Urothelium cell line (cell line): ENCODE results near the gene KCTD17.

Source experiments
- DNase-seq: peaks from one replicate; pipeline ENCODE4 v3.0.0; 2011; ENCODE audit warnings: low spot score, mixed read lengths
- FAIRE-seq: peaks from 2 replicates; lab custom pipeline; 2011; peaks lifted over from hg19 to GRCh38; lab: Jason Lieb, UNC

The KCTD17 gene

DNA sequence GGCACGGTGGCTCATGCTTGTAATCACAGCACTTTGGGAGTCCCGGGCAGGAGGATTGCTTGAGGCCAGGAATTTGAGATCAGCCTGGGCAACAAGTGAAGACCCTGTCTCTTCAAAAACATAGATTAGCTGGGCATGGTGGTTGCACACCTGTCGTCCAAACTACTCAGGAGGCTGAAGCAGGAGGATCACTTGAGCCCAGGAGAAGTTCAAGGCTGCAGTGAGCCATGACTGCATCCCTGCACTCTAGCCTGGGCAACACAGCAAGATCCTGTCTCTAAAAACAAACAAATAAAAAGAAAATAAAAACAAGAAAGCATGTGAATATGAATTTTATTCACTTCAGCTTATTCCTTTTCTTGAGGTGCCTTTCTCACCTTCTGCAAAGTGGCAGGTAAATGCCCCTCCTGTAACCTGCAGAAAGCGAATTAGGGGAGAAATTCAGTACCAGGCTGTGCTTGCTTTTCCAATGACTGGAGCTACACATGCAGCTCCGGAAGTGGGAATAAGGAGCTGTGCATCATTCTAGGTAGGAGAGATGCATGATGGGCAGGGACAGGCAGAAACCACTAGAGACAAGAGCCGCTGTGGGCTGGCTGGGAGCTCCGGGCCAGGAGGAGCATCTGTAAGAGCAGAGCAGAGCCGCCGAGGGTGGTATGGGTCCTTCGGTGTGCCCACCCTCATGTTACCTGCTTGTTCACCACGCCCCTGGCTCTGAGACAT is 14.7 kb upstream of the KCTD17 start:
- FAIRE-seq: peak; percentile 30
- no peak for DNase-seq

DNA sequence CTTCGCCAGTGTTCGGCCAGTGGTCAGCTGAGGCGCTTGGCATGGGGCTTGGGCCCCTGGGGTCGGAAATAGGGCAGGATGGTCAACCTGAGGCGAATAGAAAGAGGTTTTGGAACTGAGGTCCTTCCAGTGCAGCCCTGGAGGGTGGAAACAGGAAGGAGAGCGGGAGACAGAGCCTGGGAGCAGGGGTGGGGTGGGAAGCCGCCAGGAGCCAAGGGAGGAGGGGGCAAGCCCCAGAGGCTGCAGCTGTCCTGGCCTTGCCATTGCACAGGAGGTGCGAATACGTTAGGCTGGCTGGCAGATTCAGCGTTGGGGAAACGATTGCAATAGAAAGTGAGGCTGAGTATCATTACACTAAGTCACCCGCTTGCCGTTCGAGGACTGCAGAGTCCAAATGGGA is 13.9 kb upstream of the KCTD17 start:
- DNase-seq (no peak), FAIRE-seq (no peak)

DNA sequence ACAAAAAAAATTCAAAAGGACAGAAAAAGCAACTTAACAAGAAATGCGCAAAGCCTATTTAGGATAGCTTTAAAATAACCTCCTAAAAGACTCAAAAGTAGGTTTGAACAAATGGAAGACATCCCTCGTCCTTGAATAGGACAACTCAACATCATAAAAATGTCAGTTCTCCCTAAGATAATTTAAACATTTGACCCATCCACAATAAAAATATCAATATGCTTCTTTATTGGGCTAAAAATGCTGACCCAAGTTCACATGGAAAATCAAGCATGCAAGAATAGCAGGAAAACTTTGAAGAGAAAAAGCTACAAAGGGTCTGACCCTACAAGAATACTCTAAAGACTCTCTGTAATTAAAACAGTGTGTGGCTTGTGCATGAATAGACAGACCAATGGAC is 12.1 kb upstream of the KCTD17 start:
- DNase-seq: no peak
- no peak for FAIRE-seq

DNA sequence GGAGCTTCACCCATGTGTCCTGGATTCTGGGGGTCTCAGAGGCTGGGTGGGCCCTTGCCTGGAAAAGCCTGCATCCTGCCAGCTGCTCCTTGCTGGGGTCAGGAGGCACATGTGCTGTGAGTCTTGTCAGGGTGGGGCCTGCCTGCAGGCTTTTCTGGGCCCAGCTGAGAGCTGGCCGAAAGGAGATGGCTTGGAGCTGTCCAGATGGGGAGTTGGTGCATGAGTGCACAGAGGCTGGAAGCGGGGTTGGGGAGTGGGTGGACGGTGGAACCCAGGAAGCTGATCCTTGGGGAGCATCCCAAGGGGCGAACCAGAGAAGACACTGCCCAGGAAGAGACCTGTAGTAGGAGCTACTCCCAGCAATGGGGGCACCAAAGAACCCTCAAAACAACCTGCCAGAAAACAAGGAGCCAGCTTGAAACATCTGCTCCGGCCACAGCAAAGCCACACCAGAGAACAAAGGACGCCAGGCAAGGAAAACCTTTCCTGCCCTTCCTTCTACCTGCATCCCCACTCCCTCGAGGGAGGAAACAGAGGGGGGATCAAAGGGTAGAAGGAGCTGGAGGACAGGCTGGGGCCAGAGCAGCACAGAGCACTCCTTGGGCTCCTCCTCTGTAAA is 8.2 kb upstream of the KCTD17 start:
- FAIRE-seq (no peak), DNase-seq (no peak)

DNA sequence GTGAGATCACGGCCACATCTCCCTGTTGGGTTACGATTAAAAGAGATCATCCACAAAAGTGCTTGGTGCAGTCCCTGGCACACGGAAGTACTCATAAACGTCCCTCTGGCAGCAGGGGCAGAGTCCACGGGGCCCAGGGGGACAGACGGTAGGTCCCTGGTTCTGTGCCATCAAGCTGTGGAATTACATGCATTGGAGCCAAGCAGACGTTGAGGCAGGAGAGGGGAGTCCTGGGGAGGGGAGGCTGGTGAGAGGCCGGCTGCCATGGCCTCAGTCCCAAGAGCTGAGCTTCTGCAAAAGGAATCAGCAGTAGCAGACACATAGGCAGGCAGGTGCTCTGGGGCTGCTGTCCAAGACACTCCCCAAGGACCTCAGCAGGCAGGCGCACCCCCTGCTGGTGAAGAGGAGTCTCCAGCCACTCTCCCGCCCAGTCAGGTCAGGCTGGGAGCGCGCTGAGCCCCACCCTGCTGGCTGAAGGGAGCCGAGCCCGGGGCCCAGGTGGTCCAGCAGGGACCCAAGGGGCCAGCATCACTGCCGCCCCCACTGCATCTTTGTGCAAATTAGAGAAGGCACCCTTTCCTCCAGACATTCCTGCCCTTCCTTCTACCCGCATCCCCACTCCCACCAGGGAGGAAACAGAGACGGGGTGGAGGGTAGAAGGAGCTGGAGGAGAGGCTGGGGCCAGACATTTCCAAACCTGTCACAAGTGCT is 7.6 kb upstream of the KCTD17 start:
- FAIRE-seq (peak; percentile 93), DNase-seq (peak; percentile 89)

DNA sequence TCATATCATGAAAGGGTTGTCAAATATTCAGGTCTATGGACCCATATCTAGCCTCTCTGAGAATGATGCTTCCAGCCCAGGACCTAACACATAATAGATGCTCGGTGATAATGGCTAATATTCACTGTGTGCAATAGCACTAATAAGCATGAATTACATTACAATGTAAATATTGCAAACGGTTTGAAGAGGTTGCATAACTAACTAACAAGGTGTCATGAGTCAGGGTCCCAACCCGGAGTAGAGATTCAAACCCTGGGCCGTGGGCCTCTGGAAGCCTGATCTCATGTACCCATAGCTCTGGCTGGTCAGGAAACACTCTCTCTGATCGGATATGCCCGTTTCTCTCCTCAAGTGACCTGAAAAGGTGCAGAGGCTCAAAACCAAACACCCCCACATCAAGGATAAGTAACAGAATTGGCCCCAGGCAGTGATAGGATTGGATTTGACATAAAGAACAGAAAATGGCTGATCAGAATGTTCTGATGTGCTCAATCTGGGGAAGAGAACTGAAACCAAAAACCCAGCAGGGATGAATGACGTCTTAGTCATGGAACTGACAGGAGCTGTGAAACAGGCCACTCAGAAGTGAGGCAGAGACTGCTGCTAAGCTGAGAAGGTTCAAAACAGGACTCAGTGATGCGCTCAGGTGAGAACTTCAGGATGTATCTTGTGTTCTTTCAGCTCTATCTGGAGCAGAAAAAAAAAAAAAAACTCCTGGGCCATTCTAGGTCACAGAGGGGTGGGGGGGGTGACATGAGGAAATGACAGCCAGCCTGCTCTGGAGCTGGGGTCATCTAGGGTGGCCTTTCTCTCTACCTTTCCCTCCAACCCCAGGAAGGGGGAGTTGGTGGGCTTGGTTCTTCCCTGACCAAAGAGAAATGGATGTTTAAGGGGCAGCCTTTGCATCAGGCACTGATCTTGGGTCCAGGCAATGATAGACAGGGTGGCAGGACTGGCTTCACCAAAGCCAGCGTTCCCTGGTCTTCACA is 6.6 kb upstream of the KCTD17 start:
- peak; percentile 42 for FAIRE-seq

DNA sequence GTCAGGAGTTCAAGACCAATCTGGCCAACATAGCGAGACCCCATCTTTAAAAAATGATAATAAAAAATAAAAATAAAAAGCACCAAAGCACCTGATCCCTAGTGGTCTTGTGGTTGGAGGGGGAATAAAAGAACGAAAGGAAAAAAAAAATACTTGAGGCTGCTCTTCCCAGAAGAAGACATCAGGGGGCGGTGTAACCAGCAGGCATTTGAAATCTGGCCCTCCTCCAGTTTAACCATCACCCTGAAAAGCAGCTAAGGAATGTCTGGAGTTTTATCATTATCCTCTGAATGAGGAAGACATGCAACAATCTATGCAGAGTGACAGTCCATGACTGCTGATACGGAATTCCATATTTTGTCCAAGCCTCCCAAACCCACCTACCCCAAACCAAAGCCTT is 5.6 kb upstream of the KCTD17 start:
- DNase-seq: peak; percentile 43
- no peak for FAIRE-seq

More for the DNA sequence above, 6.6 kb upstream of the KCTD17 start:
- no peak for DNase-seq

DNA sequence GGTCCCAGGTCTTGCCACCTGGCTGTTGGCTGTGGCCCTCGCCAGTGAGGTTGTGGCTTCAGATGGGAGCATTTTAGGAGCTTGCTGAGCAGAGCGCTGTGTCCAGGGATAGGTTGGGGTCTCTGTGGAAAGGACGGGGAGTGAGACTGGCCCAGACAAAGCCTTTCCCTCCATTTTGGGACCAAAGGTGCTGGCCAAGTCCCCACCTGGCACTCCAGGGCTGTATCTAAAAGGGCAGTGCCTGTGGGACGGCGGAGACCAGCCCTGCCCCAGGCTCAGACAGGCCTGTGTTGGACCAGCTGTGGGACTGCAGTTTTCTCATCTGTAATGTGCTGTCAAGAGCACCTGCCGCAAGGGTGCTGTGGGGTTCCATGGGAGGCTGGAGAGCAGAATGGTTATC is 5.0 kb upstream of the KCTD17 start:
- FAIRE-seq: no peak
- no peak for DNase-seq

DNA sequence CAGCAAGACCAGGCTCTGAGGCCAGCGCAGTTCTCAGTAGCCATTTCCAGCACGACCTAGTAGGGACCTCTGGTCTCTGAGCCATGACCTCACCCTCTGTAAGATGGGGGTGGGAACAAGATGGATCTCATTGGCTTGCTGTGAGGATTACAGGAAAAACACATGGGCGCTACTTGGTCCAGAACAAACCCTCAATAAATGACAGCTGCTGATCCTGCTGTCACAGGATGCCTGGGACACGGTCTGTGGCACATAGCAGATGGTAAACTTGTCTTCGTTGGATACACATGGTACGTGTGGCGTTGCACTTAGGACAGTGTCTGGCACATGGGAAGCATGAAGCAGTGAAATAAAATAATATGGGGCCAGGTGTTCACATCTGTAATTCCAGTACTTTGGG is 4.5 kb upstream of the KCTD17 start:
- FAIRE-seq (peak; percentile 62), DNase-seq (no peak)

DNA sequence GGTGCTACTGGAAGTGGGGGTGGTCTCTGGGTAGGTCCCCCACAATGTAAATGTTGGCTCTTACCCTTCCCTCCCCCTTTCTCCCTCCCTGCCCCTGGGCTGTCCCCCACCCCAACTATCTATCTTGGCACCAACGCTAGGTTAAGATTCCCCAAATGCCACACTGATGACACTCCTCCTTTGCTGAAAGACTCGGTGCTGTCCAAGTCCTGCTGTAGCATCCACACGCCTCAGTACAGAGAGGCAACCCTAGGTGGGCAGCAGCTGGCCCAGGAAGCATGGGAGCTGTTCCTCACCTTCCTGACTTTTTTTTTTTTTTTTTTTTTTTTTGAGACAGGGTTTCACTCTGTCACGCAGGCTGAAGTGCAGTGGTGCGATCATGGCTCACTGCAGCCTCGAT is 3.4 kb upstream of the KCTD17 start:
- DNase-seq (no peak), FAIRE-seq (no peak)

DNA sequence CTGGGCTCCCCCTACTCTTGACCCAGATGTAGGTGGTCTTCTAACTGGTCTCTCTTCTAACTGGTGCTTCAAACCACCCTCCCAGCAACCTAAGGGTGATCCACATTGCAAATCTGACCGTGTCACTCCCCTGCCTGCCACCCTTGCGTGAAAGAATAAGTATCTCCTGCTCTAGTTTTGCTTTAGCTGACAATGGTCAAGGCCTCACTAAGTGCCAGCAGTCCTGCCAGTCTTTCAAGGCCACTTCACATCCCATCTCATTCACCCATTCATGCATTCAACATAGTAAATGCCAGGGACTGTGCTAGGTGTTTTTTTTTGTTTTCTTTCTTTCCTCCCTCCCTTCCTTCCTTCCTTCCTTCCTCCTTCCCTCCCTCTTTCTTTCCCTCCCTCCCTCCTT is 2.3 kb upstream of the KCTD17 start:
- FAIRE-seq: no peak
- DNase-seq: no peak

DNA sequence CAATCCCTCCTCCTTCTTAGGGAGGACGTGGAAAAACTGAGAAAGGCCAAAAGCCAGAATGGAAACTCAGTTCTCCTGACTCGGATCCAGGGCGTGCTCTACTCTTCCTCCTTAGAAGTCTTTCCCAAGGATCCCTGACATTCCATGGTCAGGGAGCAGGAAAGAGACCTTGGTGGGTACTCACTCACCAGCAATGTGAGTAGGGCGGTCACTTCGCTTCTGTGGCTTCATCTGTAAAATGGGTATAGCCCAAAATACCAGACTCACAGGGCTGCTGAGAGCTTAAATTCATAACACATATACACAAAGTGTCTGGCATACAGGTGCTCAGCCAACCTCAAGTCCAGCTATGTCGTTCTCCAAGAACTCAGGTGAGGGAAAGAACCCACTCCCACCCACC is 629 bp upstream of the KCTD17 start:
- FAIRE-seq (no peak), DNase-seq (no peak)

DNA sequence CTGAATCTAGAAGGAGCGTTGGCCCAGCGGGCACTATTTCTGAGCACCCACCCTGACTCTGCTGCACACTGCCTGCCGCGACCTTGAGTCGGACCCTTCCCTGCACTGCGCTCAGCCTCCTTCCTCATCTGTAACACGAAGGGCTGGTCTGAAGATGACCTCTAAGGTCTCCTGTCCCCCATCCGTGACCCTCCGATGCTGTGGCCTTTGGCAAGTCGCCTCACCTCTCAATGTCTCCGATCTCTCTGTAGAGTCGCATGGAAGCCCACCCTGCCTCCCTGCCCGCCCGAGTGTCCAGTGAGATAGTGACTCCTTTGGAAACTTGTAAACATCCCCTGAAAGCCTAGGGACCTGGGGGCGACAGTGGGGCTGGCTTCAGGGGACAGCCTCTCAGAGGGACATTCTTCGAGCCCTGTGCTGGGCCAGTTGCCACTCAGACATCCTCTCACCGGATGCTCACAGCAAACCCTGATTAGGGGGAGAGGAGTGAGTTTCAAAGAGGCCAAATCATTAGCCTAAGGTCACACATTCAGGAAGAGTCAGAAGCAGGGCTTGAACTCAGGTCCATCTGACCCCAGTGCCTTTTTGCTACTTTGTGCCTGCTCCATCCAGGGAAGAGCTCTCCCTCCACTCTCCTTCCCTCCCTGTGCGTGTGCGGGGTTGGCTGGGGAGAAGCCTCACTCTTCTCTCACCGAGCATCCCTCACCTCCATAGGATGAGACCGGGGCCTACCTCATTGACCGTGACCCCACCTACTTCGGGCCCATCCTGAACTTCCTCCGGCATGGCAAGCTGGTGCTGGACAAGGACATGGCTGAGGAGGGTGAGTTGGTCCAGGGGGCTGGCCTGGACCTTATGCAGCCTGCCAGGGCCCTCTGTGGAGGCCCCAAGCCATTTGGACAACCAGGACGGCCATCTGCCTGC is 1.1 kb downstream of the KCTD17 start:
- no peak for FAIRE-seq

DNA sequence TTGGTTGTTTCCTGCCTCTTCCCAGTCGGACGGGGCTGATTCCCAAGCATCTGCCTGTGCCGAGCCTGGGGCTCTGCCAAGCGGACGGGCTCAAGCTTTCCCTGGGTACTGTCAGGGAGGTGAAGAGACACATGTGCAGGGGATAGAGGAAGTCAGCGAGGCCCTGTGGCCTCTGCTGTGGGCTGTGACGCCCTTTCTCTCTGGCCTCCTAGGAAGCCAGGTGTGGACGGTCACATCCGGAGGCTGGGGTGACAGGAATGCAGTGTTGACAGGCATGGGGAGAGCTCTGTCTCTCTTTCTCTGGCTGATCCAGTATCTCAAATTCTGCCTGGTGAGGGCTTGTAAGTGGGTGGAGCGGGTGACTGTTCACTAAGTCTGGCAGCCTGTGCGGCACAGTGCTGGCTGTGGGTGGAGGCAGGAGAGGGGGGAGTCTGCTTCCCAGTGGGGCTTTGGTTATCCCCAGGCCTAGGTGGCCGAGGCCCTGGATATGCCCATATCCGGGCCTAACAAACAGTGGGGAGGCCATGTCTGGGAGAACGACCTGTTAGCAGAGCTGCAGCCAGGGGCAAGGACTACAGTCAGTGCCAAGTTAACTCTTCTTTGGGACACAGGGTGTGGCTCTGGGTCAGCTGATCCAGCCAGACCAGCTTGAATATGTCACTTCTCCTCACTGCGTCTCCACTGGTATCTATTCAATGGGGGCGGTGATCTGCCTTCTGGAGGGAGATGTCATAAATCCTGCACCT is 1.9 kb downstream of the KCTD17 start:
- DNase-seq (no peak), FAIRE-seq (peak; percentile 62)

More for the DNA sequence above, 1.1 kb downstream of the KCTD17 start:
- no peak for DNase-seq

DNA sequence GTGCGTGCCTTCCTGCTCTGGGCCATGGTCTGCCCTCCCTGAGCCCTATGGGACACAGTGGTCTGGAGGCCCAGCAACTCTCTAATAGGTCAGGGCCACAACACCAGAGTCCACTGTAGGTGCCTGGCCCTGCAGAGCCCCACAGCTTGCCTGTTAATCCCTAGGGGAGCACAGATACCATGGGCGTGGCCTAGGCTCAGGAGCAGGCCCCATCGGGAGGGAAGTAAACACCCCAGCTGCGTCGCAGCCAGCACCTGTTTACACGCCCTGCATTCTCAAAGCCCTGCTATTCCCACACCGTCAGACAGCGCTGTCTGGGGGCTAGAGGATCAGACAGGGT is 2.5 kb downstream of the KCTD17 start:
- FAIRE-seq (no peak), DNase-seq (no peak)

DNA sequence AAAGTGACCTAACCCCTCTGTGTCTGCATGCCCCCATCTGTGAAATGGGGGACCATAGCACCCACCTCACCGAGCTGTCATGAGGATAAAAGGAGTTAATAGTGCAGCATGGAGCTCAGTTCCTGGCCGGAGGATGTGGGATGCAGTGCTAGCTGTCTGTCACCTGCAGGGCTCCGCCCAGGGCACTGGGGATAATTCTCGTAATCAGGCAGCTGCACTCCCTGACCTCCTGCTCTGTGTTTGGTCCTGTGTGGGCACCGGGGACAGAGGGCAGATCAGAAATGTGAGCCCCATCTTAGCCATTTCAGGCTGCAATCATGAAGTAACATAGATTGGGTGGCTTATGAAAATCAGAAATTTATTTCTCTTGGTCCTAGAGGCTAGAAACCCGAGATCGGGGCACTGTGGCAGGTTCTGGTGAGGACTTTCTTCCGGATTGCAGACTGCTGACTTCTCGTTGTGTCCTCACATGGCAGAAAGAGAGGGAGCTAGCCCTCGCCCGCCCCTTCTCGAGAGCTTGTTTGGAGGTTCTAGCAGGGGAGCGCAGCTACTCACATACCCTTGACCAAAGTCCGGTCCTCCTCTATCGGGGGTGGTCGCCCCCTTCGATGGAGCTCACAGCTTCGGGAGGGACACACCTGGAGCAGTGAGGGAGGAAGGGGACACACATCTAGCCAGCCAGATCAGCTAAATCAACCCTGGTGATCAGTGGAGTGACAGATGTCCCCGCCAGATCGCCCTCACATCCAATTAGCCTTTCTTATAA is 3.2 kb downstream of the KCTD17 start:
- FAIRE-seq (no peak), DNase-seq (no peak)

DNA sequence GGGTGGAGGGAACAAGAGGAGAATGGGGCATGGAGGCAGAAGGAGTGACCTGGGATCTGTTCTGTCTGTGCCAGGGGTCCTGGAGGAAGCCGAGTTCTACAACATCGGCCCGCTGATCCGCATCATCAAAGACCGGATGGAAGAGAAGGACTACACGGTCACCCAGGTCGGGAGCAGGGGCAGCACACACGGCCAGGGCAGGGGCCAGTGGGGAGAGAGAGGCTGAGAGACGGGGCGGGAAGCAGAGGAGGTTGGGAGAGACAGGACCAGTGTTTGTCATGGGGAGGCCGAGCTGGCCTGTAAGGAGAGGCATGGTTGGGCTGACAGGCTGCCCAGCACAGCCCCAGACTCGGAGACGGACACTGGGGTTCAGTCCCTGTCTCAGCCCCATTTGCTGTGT is 4.7 kb downstream of the KCTD17 start:
- DNase-seq: no peak
- peak; percentile 9 for FAIRE-seq

DNA sequence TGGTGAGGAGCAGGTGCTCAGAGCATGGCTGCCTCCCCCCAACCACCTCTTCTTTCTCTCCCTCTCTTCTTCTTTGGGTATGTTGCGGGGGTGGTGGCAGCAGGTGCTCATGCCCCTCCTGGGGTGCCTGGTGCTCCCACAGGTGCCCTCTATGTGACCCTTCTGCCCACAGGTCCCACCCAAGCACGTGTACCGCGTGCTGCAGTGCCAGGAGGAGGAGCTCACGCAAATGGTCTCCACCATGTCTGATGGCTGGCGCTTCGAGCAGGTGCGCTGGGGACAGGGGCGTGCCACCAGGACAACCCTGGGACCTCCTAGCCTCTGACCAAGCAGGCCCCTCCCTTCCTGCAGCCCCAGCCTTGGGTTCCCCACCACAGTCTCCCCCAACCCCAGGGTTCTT is 5.7 kb downstream of the KCTD17 start:
- no peak for FAIRE-seq
- DNase-seq: no peak
